ENCODE data around the gene ZIM2.
"Not testable (repeated sequence)": the region's sequence is repeated elsewhere in the genome, so short reads cannot be mapped to it uniquely, and the experiment has no call there.

Gene ZIM2

DNA sequence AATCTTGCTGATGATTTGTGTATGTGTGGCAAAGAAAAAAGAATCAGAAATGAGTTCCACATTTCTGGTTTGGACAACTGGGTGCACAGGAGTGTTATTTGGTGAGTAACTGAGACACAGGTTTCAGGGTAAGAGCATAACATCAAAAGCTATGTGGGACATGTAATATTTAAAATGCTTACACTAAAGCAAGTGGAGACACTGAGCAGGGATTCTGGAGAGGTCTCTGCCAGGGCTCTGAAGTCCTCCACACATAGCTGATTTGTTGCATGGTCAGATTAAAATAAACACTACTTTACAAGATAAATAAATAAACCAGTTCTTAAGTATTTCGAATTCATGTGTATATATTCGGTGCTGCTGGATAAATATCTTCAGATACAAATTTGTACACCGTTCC lies 16.3 kb upstream of the ZIM2 start:
- ATAC-seq = no peak
- TF ChIP-seq PPARA (CRISPR knock-in tag; IDR thresholded peaks at IDR 0.05; ENCODE audit: borderline replicate concordance) (no peak), ZFP3 (CRISPR knock-in tag; IDR thresholded peaks at IDR 0.05) (no peak), TCF4 (CRISPR knock-in tag; IDR thresholded peaks at IDR 0.05; ENCODE audit: borderline replicate concordance) (no peak)

DNA sequence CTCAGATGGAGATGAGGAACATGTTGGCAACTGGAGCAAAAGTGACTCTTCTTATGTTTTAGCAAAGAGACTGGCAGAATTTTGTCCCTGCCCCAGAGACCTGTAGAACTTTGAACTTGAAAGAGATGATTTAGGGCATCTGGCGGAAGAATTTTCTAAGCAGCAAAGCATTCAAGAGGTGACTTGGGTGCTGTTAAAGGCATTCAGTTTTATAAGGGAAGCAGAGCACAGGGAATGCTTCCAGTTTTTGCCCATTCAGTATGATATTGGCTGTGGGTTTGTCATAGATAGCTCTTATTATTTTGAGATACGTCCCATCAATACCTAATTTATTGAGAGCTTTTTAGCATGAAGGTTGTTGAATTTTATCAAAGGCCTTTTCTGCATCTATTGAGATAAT lies 11.8 kb upstream of the ZIM2 start:
- ATAC-seq = not testable (repeated sequence)

- TF ChIP-seq TCF4 (CRISPR knock-in tag; IDR thresholded peaks at IDR 0.05; ENCODE audit: borderline replicate concordance) = no peak
- no peak for TF ChIP-seq ZNF8 (CRISPR knock-in tag; IDR thresholded peaks at IDR 0.05)
- no peak for ATAC-seq
Measured at GRCh38 chr19:56848166-56848565, 7.6 kb upstream of the ZIM2 start.

GRCh38 chr19:56842412-56842811 lies 1.9 kb upstream of the ZIM2 start:
- no peak for TF ChIP-seq PPARA (CRISPR knock-in tag; IDR thresholded peaks at IDR 0.05; ENCODE audit: borderline replicate concordance)
- TF ChIP-seq ZNF70 (CRISPR knock-in tag; IDR thresholded peaks at IDR 0.05) = no peak
- no peak for TF ChIP-seq ESRRG (CRISPR knock-in tag; IDR thresholded peaks at IDR 0.05)
- no peak for TF ChIP-seq ZNF8 (CRISPR knock-in tag; IDR thresholded peaks at IDR 0.05)
- no peak for TF ChIP-seq ZNF565 (CRISPR knock-in tag; conservative IDR thresholded peaks at IDR 0.05; ENCODE audit: low read depth)
- TF ChIP-seq POU6F1 (CRISPR knock-in tag; IDR thresholded peaks at IDR 0.05; ENCODE audit: borderline replicate concordance, low read depth) = no peak
- TF ChIP-seq ZFP30 (CRISPR knock-in tag; IDR thresholded peaks at IDR 0.05) = no peak
- TF ChIP-seq, protein P1, sequence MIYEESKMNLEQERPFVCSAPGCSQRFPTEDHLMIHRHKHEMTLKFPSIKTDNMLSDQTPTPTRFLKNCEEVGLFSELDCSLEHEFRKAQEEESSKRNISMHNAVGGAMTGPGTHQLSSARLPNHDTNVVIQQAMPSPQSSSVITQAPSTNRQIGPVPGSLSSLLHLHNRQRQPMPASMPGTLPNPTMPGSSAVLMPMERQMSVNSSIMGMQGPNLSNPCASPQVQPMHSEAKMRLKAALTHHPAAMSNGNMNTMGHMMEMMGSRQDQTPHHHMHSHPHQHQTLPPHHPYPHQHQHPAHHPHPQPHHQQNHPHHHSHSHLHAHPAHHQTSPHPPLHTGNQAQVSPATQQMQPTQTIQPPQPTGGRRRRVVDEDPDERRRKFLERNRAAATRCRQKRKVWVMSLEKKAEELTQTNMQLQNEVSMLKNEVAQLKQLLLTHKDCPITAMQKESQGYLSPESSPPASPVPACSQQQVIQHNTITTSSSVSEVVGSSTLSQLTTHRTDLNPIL (CRISPR knock-in tag; IDR thresholded peaks at IDR 0.05; ENCODE audit: low read depth) = no peak
- TF ChIP-seq, protein P2, sequence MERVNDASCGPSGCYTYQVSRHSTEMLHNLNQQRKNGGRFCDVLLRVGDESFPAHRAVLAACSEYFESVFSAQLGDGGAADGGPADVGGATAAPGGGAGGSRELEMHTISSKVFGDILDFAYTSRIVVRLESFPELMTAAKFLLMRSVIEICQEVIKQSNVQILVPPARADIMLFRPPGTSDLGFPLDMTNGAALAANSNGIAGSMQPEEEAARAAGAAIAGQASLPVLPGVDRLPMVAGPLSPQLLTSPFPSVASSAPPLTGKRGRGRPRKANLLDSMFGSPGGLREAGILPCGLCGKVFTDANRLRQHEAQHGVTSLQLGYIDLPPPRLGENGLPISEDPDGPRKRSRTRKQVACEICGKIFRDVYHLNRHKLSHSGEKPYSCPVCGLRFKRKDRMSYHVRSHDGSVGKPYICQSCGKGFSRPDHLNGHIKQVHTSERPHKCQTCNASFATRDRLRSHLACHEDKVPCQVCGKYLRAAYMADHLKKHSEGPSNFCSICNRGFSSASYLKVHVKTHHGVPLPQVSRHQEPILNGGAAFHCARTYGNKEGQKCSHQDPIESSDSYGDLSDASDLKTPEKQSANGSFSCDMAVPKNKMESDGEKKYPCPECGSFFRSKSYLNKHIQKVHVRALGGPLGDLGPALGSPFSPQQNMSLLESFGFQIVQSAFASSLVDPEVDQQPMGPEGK (CRISPR knock-in tag; IDR thresholded peaks at IDR 0.05; ENCODE audit: borderline replicate concordance) = no peak
- no peak for TF ChIP-seq ZFP3 (CRISPR knock-in tag; IDR thresholded peaks at IDR 0.05)
- no peak for TF ChIP-seq SNAI2 (CRISPR knock-in tag; IDR thresholded peaks at IDR 0.05)
- TF ChIP-seq GLIS3 (CRISPR knock-in tag; IDR thresholded peaks at IDR 0.05) = no peak
- TF ChIP-seq, protein P3, sequence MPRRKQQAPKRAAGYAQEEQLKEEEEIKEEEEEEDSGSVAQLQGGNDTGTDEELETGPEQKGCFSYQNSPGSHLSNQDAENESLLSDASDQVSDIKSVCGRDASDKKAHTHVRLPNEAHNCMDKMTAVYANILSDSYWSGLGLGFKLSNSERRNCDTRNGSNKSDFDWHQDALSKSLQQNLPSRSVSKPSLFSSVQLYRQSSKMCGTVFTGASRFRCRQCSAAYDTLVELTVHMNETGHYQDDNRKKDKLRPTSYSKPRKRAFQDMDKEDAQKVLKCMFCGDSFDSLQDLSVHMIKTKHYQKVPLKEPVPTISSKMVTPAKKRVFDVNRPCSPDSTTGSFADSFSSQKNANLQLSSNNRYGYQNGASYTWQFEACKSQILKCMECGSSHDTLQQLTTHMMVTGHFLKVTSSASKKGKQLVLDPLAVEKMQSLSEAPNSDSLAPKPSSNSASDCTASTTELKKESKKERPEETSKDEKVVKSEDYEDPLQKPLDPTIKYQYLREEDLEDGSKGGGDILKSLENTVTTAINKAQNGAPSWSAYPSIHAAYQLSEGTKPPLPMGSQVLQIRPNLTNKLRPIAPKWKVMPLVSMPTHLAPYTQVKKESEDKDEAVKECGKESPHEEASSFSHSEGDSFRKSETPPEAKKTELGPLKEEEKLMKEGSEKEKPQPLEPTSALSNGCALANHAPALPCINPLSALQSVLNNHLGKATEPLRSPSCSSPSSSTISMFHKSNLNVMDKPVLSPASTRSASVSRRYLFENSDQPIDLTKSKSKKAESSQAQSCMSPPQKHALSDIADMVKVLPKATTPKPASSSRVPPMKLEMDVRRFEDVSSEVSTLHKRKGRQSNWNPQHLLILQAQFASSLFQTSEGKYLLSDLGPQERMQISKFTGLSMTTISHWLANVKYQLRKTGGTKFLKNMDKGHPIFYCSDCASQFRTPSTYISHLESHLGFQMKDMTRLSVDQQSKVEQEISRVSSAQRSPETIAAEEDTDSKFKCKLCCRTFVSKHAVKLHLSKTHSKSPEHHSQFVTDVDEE (CRISPR knock-in tag; IDR thresholded peaks at IDR 0.05) = no peak
- no peak for ATAC-seq

GRCh38 chr19:56841193-56841543 lies 642 bp upstream of the ZIM2 start:
- TF ChIP-seq ZFP3 (CRISPR knock-in tag; IDR thresholded peaks at IDR 0.05) (no peak), GLIS3 (CRISPR knock-in tag; IDR thresholded peaks at IDR 0.05) (no peak)
- ATAC-seq = no peak

GRCh38 chr19:56839652-56840450 lies 675 bp downstream of the ZIM2 start:
- ATAC-seq = peak; percentile 53
- no peak for TF ChIP-seq POU6F1 (CRISPR knock-in tag; IDR thresholded peaks at IDR 0.05; ENCODE audit: borderline replicate concordance, low read depth)
- TF ChIP-seq GLIS3 (CRISPR knock-in tag; IDR thresholded peaks at IDR 0.05) = no peak
- TF ChIP-seq RARB (CRISPR knock-in tag; IDR thresholded peaks at IDR 0.05) = no peak
- TF ChIP-seq, protein P1 (CRISPR knock-in tag; IDR thresholded peaks at IDR 0.05; ENCODE audit: low read depth) = no peak
- TF ChIP-seq ESRRG (CRISPR knock-in tag; IDR thresholded peaks at IDR 0.05) = no peak
- TF ChIP-seq, protein P3 (CRISPR knock-in tag; IDR thresholded peaks at IDR 0.05) = no peak
